Activated naive CD4-positive, alpha-beta T cell treated with anti-CD3 and anti-CD28 coated beads, Interleukin-2, amount 10 ng/mL, durations not matched to agents 5 hours and 36 hours (primary cell): Measurements from ENCODE around the gene NEUROG2. TPM values are rescaled to one million over a fixed set of nuclear protein-coding genes. Genes with fewer than 3 reads are reported as not detected.

Experiments used
- total RNA-seq, 2 experiments: library from RNA; stranded (reverse); gene quantifications; one replicate each; pipeline ENCODE4 v1.2.3, GENCODE V29; 2021

The NEUROG2 gene
- total RNA-seq = not detected

GRCh38 chr4:112516066-112516470 is at the start of gene NEUROG2:
NEUROG2 (minus strand) TSS chr4:112516180; CDS start chr4:112515475, 705 bp downstream.

Other genes with a start within 250 kb of the NEUROG2 start
- 10 to 100 TPM; 24.2 TPM for gene TIFA, start 230.3 kb downstream of the NEUROG2 start, total RNA-seq
- gene ALPK1, start 218.8 kb downstream of the NEUROG2 start, total RNA-seq = 10 to 100 TPM; 15.4 to 17.1 TPM
- 10 to 100 TPM; 23.9 to 27.3 TPM for gene ZGRF1, start 120.7 kb upstream of the NEUROG2 start, total RNA-seq
- gene LARP7, start 121.0 kb upstream of the NEUROG2 start, total RNA-seq = 10 to 100 TPM; 44.9 to 47.2 TPM